ENCODE results near the gene CXCR3.
"Not testable (repeated sequence)": the region's sequence is repeated elsewhere in the genome, so short reads cannot be mapped to it uniquely, and the experiment has no call there.

CXCR3 gene

GRCh38 chrX:71615056-71615455 is 3.3 kb downstream of the CXCR3 start:
- H3K4me3 ChIP-seq (ENCODE audit: low read length), result no peak overlapping the region
- TF ChIP-seq EZH2phosphoT487 (IDR thresholded peaks at IDR 0.05; ENCODE audit: low read depth), result no peak
- TF ChIP-seq CTCF (IDR thresholded peaks at IDR 0.05; ENCODE audit: low read depth, low read length), result no peak
- no peak overlapping the region for H3K9ac ChIP-seq (ENCODE audit: low read length)
- H3K27ac ChIP-seq (ENCODE audit: low read length), result no peak overlapping the region
- H3K9me3 ChIP-seq (ENCODE audit: insufficient read depth, low read length), result no peaks in the 10 kb centered on the region
- no peaks in the 10 kb centered on the region for H3K79me2 ChIP-seq (ENCODE audit: low read length)
- no peaks in the 10 kb centered on the region for H4K20me1 ChIP-seq (ENCODE audit: insufficient read depth, low read length)
- no peak overlapping the region for H2AFZ ChIP-seq (ENCODE audit: low read depth, low read length)
- H3K4me2 ChIP-seq (ENCODE audit: low read length), result no peak overlapping the region
- no peaks in the 10 kb centered on the region for H3K27me3 ChIP-seq (ENCODE audit: low read depth, low read length)
- peaks cover 48% of the 10 kb centered on the region for H3K4me1 ChIP-seq (ENCODE audit: low read length)
- peaks cover 29% of the 10 kb centered on the region for H3K36me3 ChIP-seq (replicated peaks; ENCODE audit: low read depth, low read length)

- peaks cover 42% of the 10 kb centered on the region for H3K4me1 ChIP-seq (ENCODE audit: low read length)
- no peak overlapping the region for H3K9ac ChIP-seq (ENCODE audit: low read length)
- H3K27ac ChIP-seq (ENCODE audit: low read length), result no peak overlapping the region
- H3K4me2 ChIP-seq (ENCODE audit: low read length), result no peak overlapping the region
- no peaks in the 10 kb centered on the region for H3K27me3 ChIP-seq (ENCODE audit: low read depth, low read length)
- no peak for TF ChIP-seq EZH2phosphoT487 (IDR thresholded peaks at IDR 0.05; ENCODE audit: low read depth)
- no peak for TF ChIP-seq CTCF (IDR thresholded peaks at IDR 0.05; ENCODE audit: low read depth, low read length)
- no peaks in the 10 kb centered on the region for H3K9me3 ChIP-seq (ENCODE audit: insufficient read depth, low read length)
- no peaks in the 10 kb centered on the region for H4K20me1 ChIP-seq (ENCODE audit: insufficient read depth, low read length)
- H3K36me3 ChIP-seq (replicated peaks; ENCODE audit: low read depth, low read length), result peaks cover 46% of the 10 kb centered on the region
- no peak overlapping the region for H2AFZ ChIP-seq (ENCODE audit: low read depth, low read length)
- no peak overlapping the region for H3K4me3 ChIP-seq (ENCODE audit: low read length)
- no peaks in the 10 kb centered on the region for H3K79me2 ChIP-seq (ENCODE audit: low read length)
These were observed 6.1 kb downstream of the CXCR3 start for GRCh38 chrX:71612256-71612655.

GRCh38 chrX:71611736-71612135 is 6.6 kb downstream of the CXCR3 start:
- H3K27ac ChIP-seq (ENCODE audit: low read length); H4K20me1 ChIP-seq (ENCODE audit: insufficient read depth, low read length); H3K4me2 ChIP-seq (ENCODE audit: low read length); H3K79me2 ChIP-seq (ENCODE audit: low read length); H2AFZ ChIP-seq (ENCODE audit: low read depth, low read length); H3K27me3 ChIP-seq (ENCODE audit: low read depth, low read length); H3K9me3 ChIP-seq (ENCODE audit: insufficient read depth, low read length); H3K4me3 ChIP-seq (ENCODE audit: low read length); H3K9ac ChIP-seq (ENCODE audit: low read length): not testable (repeated sequence)
- Histone ChIP-seq H3K36me3 (replicated peaks; ENCODE audit: low read depth, low read length) (peaks cover 49% of the 10 kb centered on the region), H3K4me1 (ENCODE audit: low read length) (peaks cover 44% of the 10 kb centered on the region)

- Histone ChIP-seq H3K9ac (ENCODE audit: low read length) (no peak overlapping the region), H2AFZ (ENCODE audit: low read depth, low read length) (no peak overlapping the region), H3K4me2 (ENCODE audit: low read length) (peak overlapping the region; percentile 32), H3K27ac (ENCODE audit: low read length) (no peak overlapping the region), H3K36me3 (replicated peaks; ENCODE audit: low read depth, low read length) (peaks cover 51% of the 10 kb centered on the region), H3K27me3 (ENCODE audit: low read depth, low read length) (no peaks in the 10 kb centered on the region), H4K20me1 (ENCODE audit: insufficient read depth, low read length) (no peaks in the 10 kb centered on the region), H3K4me1 (ENCODE audit: low read length) (peaks cover 30% of the 10 kb centered on the region), H3K79me2 (ENCODE audit: low read length) (no peaks in the 10 kb centered on the region), H3K4me3 (ENCODE audit: low read length) (no peak overlapping the region), H3K9me3 (ENCODE audit: insufficient read depth, low read length) (no peaks in the 10 kb centered on the region)
- TF ChIP-seq EZH2phosphoT487 (IDR thresholded peaks at IDR 0.05; ENCODE audit: low read depth), result no peak
- peak; percentile 45 for TF ChIP-seq CTCF (IDR thresholded peaks at IDR 0.05; ENCODE audit: low read depth, low read length)
These were observed 9.1 kb downstream of the CXCR3 start for GRCh38 chrX:71609095-71609750.

All from OCI-LY3 (cell line).